Ascending aorta (tissue), 2 donors: Measurements from ENCODE around the gene OTOP1. TPM values are rescaled to one million over a fixed set of nuclear protein-coding genes. Genes with fewer than 3 reads are reported as not detected.
"Not testable (repeated sequence)": the region's sequence is repeated elsewhere in the genome, so short reads cannot be mapped to it uniquely, and the experiment has no call there.

Experiments
- DNase-seq, 2 donors: peaks; one replicate each; pipeline ENCODE4 v3.0.0-alpha.2; 2019; ENCODE audit warnings: low spot score in 2 of 2
- H3K27ac ChIP-seq, 2 donors: fragments of 200-600 bp; sonication (generic); one replicate each; pipeline ENCODE4 v1.5.1; 2016 to 2017; ENCODE audit warnings: mild to moderate bottlenecking in 1 of 2
- H3K27me3 ChIP-seq: fragments of 200-600 bp; sonication (generic); one replicate; pipeline ENCODE4 v1.5.1; 2017
- H3K36me3 ChIP-seq, 2 donors: fragments of 200-600 bp; sonication (generic); one replicate each; pipeline ENCODE4 v1.5.1; 2016
- H3K4me1 ChIP-seq, 2 donors: fragments of 200-600 bp; sonication (generic); one replicate each; pipeline ENCODE4 v1.5.1; 2016 to 2017; ENCODE audit warnings: mild to moderate bottlenecking in 1 of 2
- H3K4me3 ChIP-seq, 2 donors: fragments of 200-600 bp; sonication (generic); one replicate each; pipeline ENCODE4 v1.5.1; 2016 to 2017; ENCODE audit warnings: mild to moderate bottlenecking in 1 of 2
- H3K9me3 ChIP-seq, 2 donors: fragments of 200-600 bp; sonication (generic); one replicate each; pipeline ENCODE4 v1.5.1; 2016
- CTCF ChIP-seq, 3 experiments: fragments of 200-600 bp in 2 of 3; fragments of 450-650 bp in 1 of 3; sonication (generic) in 2 of 3; IDR thresholded peaks; one replicate each; pipeline ENCODE4 v1.5.1; 2016 to 2019; ENCODE audit warnings: antibody characterized with exemption in 3 of 3, mild to moderate bottlenecking in 1 of 3, moderate library complexity in 1 of 3
- intact Hi-C: fragments of 100-400 bp; cut with DNase I; formaldehyde crosslinking; loops from one replicate; pipeline ENCODE4 v1.15.1; 2023
- total RNA-seq: library from RNA; depleted of rRNA; stranded (reverse); fragments of >200 nt; gene quantifications from one replicate; pipeline ENCODE4 v1.1.0, GENCODE V29; 2016

Gene OTOP1
- total RNA-seq, 1 donor from 2014 or later: not detected

GRCh38 chr4:4269331-4269731 is 42.6 kb upstream of the OTOP1 start:
- Histone ChIP-seq H3K27me3 (no peaks in the 10 kb centered on the region), H3K9me3 (no peaks in the 10 kb centered on the region), H3K4me1 (no peaks in the 10 kb centered on the region), H3K27ac (no peak overlapping the region), H3K36me3 (peaks cover 24 to 52% of the 10 kb centered on the region in 2 donors), H3K4me3 (no peak overlapping the region)
- intact Hi-C loops: no loop called here
- no peak for TF ChIP-seq CTCF (IDR thresholded peaks at IDR 0.05)
- no peak for DNase-seq

GRCh38 chr4:4268776-4269175 is 42.0 kb upstream of the OTOP1 start:
- intact Hi-C loops: no loop called here
- Histone ChIP-seq H3K36me3 (peaks cover 22 to 47% of the 10 kb centered on the region in 2 donors), H3K4me1 (no peaks in the 10 kb centered on the region), H3K4me3 (no peak overlapping the region), H3K9me3 (no peaks in the 10 kb centered on the region), H3K27ac (no peak overlapping the region), H3K27me3 (no peaks in the 10 kb centered on the region)
- no peak for TF ChIP-seq CTCF (IDR thresholded peaks at IDR 0.05)
- no peak for DNase-seq

GRCh38 chr4:4267981-4268380 is 41.3 kb upstream of the OTOP1 start:
- intact Hi-C loops: no loop called here
- Histone ChIP-seq H3K27me3 (no peaks in the 10 kb centered on the region), H3K4me1 (no peaks in the 10 kb centered on the region), H3K36me3 (peaks cover 14 to 39% of the 10 kb centered on the region in 2 donors), H3K4me3 (no peak overlapping the region), H3K27ac (no peak overlapping the region), H3K9me3 (no peaks in the 10 kb centered on the region)
- no peak for TF ChIP-seq CTCF (IDR thresholded peaks at IDR 0.05)
- no peak for DNase-seq

- no peak overlapping the region for H3K4me3 ChIP-seq
- TF ChIP-seq CTCF (IDR thresholded peaks at IDR 0.05): no peak
- no peaks in the 10 kb centered on the region for H3K9me3 ChIP-seq
- no peak for DNase-seq
- no peaks in the 10 kb centered on the region for H3K36me3 ChIP-seq
- no peaks in the 10 kb centered on the region for H3K27me3 ChIP-seq
- H3K4me1 ChIP-seq: no peaks in the 10 kb centered on the region
- intact Hi-C loops: no loop called here
- H3K27ac ChIP-seq: no peak overlapping the region
These were observed 33.5 kb upstream of the OTOP1 start for GRCh38 chr4:4260185-4260751.

- intact Hi-C loops: loop anchor here (10.0 kb wide), 1 partner anchor 75 kb away; no protein-coding TSS in a partner anchor
- no peaks in the 10 kb centered on the region for H3K4me1 ChIP-seq
- no peak overlapping the region for H3K4me3 ChIP-seq
- no peaks in the 10 kb centered on the region for H3K27me3 ChIP-seq
- no peaks in the 10 kb centered on the region for H3K36me3 ChIP-seq
- H3K27ac ChIP-seq: no peak overlapping the region
- H3K9me3 ChIP-seq: no peaks in the 10 kb centered on the region
- DNase-seq: no peak
- TF ChIP-seq CTCF (IDR thresholded peaks at IDR 0.05): no peak
These were observed 32.9 kb upstream of the OTOP1 start for GRCh38 chr4:4259484-4260100.

GRCh38 chr4:4257705-4258104 is 31.0 kb upstream of the OTOP1 start:
- not testable (repeated sequence) for H3K36me3 ChIP-seq, H3K4me3 ChIP-seq, H3K4me1 ChIP-seq, H3K27ac ChIP-seq, H3K9me3 ChIP-seq, H3K27me3 ChIP-seq
- intact Hi-C loops: loop anchor here (10.0 kb wide), 1 partner anchor 77 kb away; no protein-coding TSS in a partner anchor
- DNase-seq: peak in 1 of 2 donors; percentile 1
